A673 (cell line): ENCODE measurements around the gene CMTM6.

Experiments
- CTCF ChIP-seq: fragments of 300-800, 200-600 bp; sonication (generic); conservative IDR thresholded peaks from 2 replicates; pipeline ENCODE4 v1.5.1; 2017; ENCODE audit warnings: low read depth, mild to moderate bottlenecking, antibody characterized with exemption, low read length, moderate library complexity, mixed read lengths
- EZH2 ChIP-seq: fragments of 200-600 bp; sonication (generic); IDR thresholded peaks from 2 replicates; pipeline ENCODE4 v1.6.1; 2017; ENCODE audit warnings: borderline replicate concordance, low read depth, mild to moderate bottlenecking, mixed read lengths, antibody characterized with exemption, low read length; ENCODE audit not compliant: poor library complexity, severe bottlenecking

GRCh38 chr3:32531010-32531647 is 28.5 kb upstream of the CMTM6 start:
- TF ChIP-seq CTCF = no peak
- no peak for TF ChIP-seq EZH2
